ENCODE results near the gene LAMA3. TPM values are rescaled to one million over a fixed set of nuclear protein-coding genes. Genes with fewer than 3 reads are reported as not detected.
A peak's percentile ranks its signal among the peaks of the same experiment; 100 is the strongest.

Gene LAMA3
- total RNA-seq, 1 experiment from 2014 or later = 5.6 TPM

DNA sequence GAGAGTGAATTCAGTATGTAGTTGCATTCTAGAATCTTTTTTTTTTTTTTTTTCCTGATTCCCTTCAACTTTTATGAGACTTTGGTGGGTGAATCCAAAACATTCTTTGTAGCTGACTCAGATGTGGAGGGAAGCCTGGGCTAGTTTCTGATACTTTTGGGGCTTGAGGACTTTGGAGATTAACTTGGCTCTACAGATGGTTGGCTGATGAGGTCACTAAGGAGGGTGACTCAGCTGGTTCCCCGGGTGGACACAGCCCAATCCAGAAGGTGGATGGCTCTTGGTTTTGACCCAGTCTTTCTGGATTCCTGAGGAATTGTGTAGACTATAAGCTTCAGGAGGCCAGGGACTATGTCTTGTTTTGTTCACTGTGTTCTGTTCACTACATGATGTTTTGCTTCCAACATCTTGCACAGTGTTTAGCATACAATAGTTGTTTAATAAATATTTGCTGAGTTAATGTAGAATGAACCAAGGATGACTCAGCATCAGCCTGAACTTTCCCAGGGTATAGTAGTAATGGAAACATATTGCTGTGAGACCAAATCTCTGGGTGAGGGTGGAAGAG is 30.5 kb downstream of the LAMA3 start (continued):
- TF ChIP-seq, protein P1, sequence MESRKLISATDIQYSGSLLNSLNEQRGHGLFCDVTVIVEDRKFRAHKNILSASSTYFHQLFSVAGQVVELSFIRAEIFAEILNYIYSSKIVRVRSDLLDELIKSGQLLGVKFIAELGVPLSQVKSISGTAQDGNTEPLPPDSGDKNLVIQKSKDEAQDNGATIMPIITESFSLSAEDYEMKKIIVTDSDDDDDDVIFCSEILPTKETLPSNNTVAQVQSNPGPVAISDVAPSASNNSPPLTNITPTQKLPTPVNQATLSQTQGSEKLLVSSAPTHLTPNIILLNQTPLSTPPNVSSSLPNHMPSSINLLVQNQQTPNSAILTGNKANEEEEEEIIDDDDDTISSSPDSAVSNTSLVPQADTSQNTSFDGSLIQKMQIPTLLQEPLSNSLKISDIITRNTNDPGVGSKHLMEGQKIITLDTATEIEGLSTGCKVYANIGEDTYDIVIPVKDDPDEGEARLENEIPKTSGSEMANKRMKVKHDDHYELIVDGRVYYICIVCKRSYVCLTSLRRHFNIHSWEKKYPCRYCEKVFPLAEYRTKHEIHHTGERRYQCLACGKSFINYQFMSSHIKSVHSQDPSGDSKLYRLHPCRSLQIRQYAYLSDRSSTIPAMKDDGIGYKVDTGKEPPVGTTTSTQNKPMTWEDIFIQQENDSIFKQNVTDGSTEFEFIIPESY (IDR thresholded peaks at IDR 0.05; ENCODE audit: extremely low read depth, insufficient replicate concordance, low read length) = no peak
- TF ChIP-seq, protein P2, sequence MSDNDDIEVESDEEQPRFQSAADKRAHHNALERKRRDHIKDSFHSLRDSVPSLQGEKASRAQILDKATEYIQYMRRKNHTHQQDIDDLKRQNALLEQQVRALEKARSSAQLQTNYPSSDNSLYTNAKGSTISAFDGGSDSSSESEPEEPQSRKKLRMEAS (IDR thresholded peaks at IDR 0.05) = peak; percentile 23; the same call in 1 of the 2 replicates
- TF ChIP-seq EGR1 (IDR thresholded peaks at IDR 0.05; ENCODE audit: low read depth) (no peak), ZNF274 (IDR thresholded peaks at IDR 0.05; ENCODE audit: low read depth, low read length) (no peak), POLR2A (IDR thresholded peaks at IDR 0.05; ENCODE audit: borderline replicate concordance, extremely low read depth, insufficient read depth, insufficient read length) (no peak)

DNA sequence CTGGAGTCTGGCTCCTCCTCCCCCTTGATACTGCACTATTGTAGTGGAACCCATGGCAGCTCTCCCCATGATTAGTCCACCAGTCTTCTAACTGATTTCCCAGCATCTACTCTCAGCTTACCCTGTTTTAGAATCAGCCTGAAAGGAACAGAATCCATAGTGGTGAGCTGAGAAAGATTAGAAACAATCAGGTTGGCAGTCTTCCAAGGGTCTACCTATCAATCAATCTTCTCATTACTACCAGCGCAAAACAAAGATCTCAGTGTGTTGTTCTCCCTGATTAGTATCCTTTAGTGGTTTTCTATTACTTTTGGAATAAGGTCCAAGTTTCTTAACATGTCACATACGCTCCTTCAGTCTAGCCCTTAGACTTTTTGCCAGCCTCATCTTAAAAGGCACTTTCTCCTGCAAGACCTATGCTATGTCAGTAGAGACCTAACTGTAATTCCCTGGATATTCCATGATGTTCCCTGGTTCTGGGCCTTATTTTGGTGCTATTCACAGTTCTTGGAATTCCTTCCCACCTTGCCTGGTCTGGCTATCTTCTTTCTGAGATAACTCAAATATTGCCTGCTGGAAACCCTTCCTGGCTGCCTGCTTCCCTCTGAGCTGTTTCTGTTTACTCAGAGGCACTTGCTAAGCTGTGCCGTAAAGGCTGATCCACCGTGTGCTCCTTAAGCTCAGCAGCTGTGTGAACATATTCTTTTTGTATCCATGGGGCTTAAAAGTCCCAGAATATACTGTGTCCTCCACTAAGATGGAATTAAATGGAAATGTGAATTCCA is 32.6 kb downstream of the LAMA3 start:
- BruUV-seq (replicated peaks) = no TSS peak
- Histone ChIP-seq H3K4me1 (ENCODE audit: control insufficient read depth in 1 of 2, insufficient read depth in 2 of 2, low read length in 2 of 2) (peaks cover 22 to 38% of the 10 kb centered on the region in 2 experiments), H3K4me3 (replicated peaks in 1 of 2; ENCODE audit: low read depth in 1 of 2, low read length in 2 of 2) (no peak overlapping the region), H4K20me1 (ENCODE audit: insufficient read depth) (no peaks in the 10 kb centered on the region), H2AFZ (ENCODE audit: low read depth, low read length, poor library complexity, severe bottlenecking) (no peak overlapping the region), H3K36me3 (ENCODE audit: control insufficient read depth in 1 of 2, insufficient read depth in 2 of 2, low read length in 2 of 2) (no peaks in the 10 kb centered on the region), H3K27me3 (ENCODE audit: insufficient read depth, low read length) (no peaks in the 10 kb centered on the region), H3K27ac (ENCODE audit: low read depth, low read length) (no peak overlapping the region), H3K79me2 (ENCODE audit: insufficient read depth, low read length) (no peaks in the 10 kb centered on the region), H3K4me2 (ENCODE audit: low read length) (no peak overlapping the region), H3K9me2 (ENCODE audit: insufficient read depth) (no peaks in the 10 kb centered on the region), H3K9ac (ENCODE audit: low read length) (no peak overlapping the region), H3K9me3 (ENCODE audit: control insufficient read depth in 1 of 2, insufficient read depth in 1 of 2, low read depth in 1 of 2, low read length in 2 of 2) (peaks cover 0 to 4% of the 10 kb centered on the region in 2 experiments; a peak in 1 of 4 replicates)
- DNase-seq (ENCODE audit: low read depth, low spot score) = no peak
- ChIA-PET CTCF (interaction anchor here (1.4 kb wide), 1 partner anchor 19 kb away, joined by 4 read pairs; no protein-coding TSS in a partner anchor), RAD21 (ENCODE audit: low non-redundant PET in 1 of 2, low total read pairs in 2 of 2, uncharacterized antibody in 2 of 2, unreplicated experiment in 2 of 2) (no interaction called here), POLR2A (no interaction called here)
- intact Hi-C loops (cut with micrococcal nuclease) = no loop called here
- ATAC-seq = no peak
- TF ChIP-seq CEBPB (IDR thresholded peaks at IDR 0.05; ENCODE audit: low read depth) = no peak
- no peak for TF ChIP-seq YY1 (IDR thresholded peaks at IDR 0.05; ENCODE audit: extremely low read depth, insufficient replicate concordance, low read depth, low read length)
- no peak for TF ChIP-seq ZFX (IDR thresholded peaks at IDR 0.05)
- no peak for TF ChIP-seq ATF3 (IDR thresholded peaks at IDR 0.05)
- no peak for TF ChIP-seq ELF1 (IDR thresholded peaks at IDR 0.05; ENCODE audit: borderline replicate concordance, low read depth)
- no peak for TF ChIP-seq RAD21 (IDR thresholded peaks at IDR 0.05; ENCODE audit: low read depth)
- TF ChIP-seq SRF (IDR thresholded peaks at IDR 0.05; ENCODE audit: low read depth) = no peak
- no peak for TF ChIP-seq FOSL1 (IDR thresholded peaks at IDR 0.05; ENCODE audit: low read depth)
- TF ChIP-seq, protein P3, sequence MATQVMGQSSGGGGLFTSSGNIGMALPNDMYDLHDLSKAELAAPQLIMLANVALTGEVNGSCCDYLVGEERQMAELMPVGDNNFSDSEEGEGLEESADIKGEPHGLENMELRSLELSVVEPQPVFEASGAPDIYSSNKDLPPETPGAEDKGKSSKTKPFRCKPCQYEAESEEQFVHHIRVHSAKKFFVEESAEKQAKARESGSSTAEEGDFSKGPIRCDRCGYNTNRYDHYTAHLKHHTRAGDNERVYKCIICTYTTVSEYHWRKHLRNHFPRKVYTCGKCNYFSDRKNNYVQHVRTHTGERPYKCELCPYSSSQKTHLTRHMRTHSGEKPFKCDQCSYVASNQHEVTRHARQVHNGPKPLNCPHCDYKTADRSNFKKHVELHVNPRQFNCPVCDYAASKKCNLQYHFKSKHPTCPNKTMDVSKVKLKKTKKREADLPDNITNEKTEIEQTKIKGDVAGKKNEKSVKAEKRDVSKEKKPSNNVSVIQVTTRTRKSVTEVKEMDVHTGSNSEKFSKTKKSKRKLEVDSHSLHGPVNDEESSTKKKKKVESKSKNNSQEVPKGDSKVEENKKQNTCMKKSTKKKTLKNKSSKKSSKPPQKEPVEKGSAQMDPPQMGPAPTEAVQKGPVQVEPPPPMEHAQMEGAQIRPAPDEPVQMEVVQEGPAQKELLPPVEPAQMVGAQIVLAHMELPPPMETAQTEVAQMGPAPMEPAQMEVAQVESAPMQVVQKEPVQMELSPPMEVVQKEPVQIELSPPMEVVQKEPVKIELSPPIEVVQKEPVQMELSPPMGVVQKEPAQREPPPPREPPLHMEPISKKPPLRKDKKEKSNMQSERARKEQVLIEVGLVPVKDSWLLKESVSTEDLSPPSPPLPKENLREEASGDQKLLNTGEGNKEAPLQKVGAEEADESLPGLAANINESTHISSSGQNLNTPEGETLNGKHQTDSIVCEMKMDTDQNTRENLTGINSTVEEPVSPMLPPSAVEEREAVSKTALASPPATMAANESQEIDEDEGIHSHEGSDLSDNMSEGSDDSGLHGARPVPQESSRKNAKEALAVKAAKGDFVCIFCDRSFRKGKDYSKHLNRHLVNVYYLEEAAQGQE (IDR thresholded peaks at IDR 0.05; ENCODE audit: low read depth) = no peak
- TF ChIP-seq, protein P4, sequence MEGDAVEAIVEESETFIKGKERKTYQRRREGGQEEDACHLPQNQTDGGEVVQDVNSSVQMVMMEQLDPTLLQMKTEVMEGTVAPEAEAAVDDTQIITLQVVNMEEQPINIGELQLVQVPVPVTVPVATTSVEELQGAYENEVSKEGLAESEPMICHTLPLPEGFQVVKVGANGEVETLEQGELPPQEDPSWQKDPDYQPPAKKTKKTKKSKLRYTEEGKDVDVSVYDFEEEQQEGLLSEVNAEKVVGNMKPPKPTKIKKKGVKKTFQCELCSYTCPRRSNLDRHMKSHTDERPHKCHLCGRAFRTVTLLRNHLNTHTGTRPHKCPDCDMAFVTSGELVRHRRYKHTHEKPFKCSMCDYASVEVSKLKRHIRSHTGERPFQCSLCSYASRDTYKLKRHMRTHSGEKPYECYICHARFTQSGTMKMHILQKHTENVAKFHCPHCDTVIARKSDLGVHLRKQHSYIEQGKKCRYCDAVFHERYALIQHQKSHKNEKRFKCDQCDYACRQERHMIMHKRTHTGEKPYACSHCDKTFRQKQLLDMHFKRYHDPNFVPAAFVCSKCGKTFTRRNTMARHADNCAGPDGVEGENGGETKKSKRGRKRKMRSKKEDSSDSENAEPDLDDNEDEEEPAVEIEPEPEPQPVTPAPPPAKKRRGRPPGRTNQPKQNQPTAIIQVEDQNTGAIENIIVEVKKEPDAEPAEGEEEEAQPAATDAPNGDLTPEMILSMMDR (IDR thresholded peaks at IDR 0.05 in 2 of 3, conservative IDR thresholded peaks at IDR 0.05 in 1 of 3; ENCODE audit: borderline replicate concordance in 1 of 3, insufficient read depth in 1 of 3, low read depth in 2 of 3, low read length in 2 of 3) = no peak
- no peak for TF ChIP-seq CBX3 (IDR thresholded peaks at IDR 0.05; ENCODE audit: low read depth)
- TF ChIP-seq ZNF274 (IDR thresholded peaks at IDR 0.05; ENCODE audit: low read depth, low read length) = no peak

All from HCT116 (cell line).